Suprapubic skin (tissue), 4 donors: ENCODE results near the gene VEGFC. TPM values are rescaled to one million over a fixed set of nuclear protein-coding genes. Genes with fewer than 3 reads are reported as not detected.

Source experiments
- DNase-seq, 2 donors: peaks; one replicate each; pipeline ENCODE4 v3.0.0-alpha.2; 2019; ENCODE audit warnings: low spot score in 2 of 2
- H3K27ac ChIP-seq: fragments of 200-600 bp; sonication (generic); one replicate; pipeline ENCODE4 v1.5.1; 2019
- H3K27me3 ChIP-seq: fragments of 200-600 bp; sonication (generic); one replicate; pipeline ENCODE4 v1.5.1; 2019
- H3K36me3 ChIP-seq: fragments of 200-600 bp; sonication (generic); one replicate; pipeline ENCODE4 v1.5.1; 2019
- H3K4me1 ChIP-seq: fragments of 200-600 bp; sonication (generic); one replicate; pipeline ENCODE4 v1.5.1; 2019
- H3K4me3 ChIP-seq: fragments of 200-600 bp; sonication (generic); one replicate; pipeline ENCODE4 v1.5.1; 2019; ENCODE audit warnings: mild to moderate bottlenecking
- H3K9me3 ChIP-seq: fragments of 200-600 bp; sonication (generic); one replicate; pipeline ENCODE4 v1.5.1; 2019
- EP300 ChIP-seq: sonication (generic); formaldehyde crosslinking; IDR thresholded peaks from one replicate; pipeline ENCODE4 v1.6.1; 2017; ENCODE audit warnings: antibody characterized with exemption
- POLR2A ChIP-seq, 2 donors: fragments of 450-650 bp; IDR thresholded peaks; one replicate each; pipeline ENCODE4 v1.6.1; 2017; ENCODE audit warnings: antibody characterized with exemption in 2 of 2, mild to moderate bottlenecking in 2 of 2, moderate library complexity in 2 of 2
- POLR2AphosphoS5 ChIP-seq, 3 donors: sonication (generic); formaldehyde crosslinking; IDR thresholded peaks; one replicate each; pipeline ENCODE4 v1.6.1; 2017; ENCODE audit warnings: antibody characterized with exemption in 3 of 3
- WGBS: methylation state at CpG from one replicate; pipeline ENCODE4 v1.1.5; 2018; 5-methylcytosine and 5-hydroxymethylcytosine counted together
- total RNA-seq, 4 donors: library from RNA; depleted of rRNA; stranded (reverse); fragments of >200 nt; gene quantifications; one replicate each; pipeline ENCODE4 v1.1.0, GENCODE V29; 2016
- TF ChIP-seq, protein P1 (sequence below), 2 donors: fragments of 200-600 bp in 1 of 2; fragments of 450-650 bp in 1 of 2; sonication (generic) in 1 of 2; IDR thresholded peaks; one replicate each; pipeline ENCODE4 v1.5.1; 2016 to 2019; ENCODE audit warnings: antibody characterized with exemption in 2 of 2, mild to moderate bottlenecking in 1 of 2, moderate library complexity in 1 of 2

Gene VEGFC
- total RNA-seq, 4 donors from 2014 or later, result 2.3 to 8.1 (median 4.1) TPM

DNA sequence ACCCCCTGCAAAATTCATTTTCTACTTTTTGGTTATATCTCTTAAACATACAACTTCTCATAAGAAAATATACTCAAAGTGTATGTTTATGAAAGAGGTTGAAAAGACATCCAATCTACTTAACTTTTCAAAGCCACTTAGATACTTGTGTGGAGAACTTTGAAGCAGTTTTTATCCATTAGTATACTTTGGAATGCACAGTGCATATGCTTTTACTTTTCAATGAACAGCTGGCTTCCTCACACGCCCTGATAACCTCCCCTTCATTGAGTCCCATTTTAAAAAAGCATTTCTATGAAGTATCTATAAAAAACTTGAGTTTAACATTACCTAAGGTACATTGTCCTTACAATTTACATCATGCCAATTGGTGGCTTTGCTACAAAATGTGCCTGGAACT is 73.8 kb downstream of the VEGFC start:
- no peak for TF ChIP-seq POLR2AphosphoS5 (IDR thresholded peaks at IDR 0.05)
- no peak for TF ChIP-seq POLR2A (IDR thresholded peaks at IDR 0.05)
- TF ChIP-seq, protein P1, sequence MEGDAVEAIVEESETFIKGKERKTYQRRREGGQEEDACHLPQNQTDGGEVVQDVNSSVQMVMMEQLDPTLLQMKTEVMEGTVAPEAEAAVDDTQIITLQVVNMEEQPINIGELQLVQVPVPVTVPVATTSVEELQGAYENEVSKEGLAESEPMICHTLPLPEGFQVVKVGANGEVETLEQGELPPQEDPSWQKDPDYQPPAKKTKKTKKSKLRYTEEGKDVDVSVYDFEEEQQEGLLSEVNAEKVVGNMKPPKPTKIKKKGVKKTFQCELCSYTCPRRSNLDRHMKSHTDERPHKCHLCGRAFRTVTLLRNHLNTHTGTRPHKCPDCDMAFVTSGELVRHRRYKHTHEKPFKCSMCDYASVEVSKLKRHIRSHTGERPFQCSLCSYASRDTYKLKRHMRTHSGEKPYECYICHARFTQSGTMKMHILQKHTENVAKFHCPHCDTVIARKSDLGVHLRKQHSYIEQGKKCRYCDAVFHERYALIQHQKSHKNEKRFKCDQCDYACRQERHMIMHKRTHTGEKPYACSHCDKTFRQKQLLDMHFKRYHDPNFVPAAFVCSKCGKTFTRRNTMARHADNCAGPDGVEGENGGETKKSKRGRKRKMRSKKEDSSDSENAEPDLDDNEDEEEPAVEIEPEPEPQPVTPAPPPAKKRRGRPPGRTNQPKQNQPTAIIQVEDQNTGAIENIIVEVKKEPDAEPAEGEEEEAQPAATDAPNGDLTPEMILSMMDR (IDR thresholded peaks at IDR 0.05), result no peak
- no peak for TF ChIP-seq EP300
- Histone ChIP-seq H3K27ac (no peak overlapping the region), H3K4me1 (no peaks in the 10 kb centered on the region), H3K27me3 (no peaks in the 10 kb centered on the region), H3K4me3 (no peak overlapping the region), H3K36me3 (no peaks in the 10 kb centered on the region), H3K9me3 (no peaks in the 10 kb centered on the region)
- DNase-seq, result no peak
- WGBS, result 54% methylated on average over 1 of the region's 1 CpG

DNA sequence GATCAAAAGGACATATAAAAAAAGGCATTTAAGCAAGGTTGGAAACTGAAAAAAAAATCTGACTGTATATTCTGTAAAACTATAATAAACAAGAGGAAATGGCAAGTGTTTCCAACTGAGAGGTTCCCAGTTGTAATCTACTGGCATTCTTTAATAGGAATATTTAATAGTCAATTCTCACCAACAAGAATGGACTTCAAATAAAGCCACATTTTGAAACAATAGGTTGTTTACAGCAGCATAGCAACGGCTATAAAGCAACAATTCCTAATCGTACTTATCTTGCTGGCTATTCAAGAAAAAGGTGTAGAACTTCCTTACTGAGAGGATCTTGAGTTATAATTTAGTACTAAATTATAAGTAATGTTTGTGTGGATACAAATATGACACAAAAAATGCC is 75.5 kb downstream of the VEGFC start:
- H3K27ac ChIP-seq, result no peak overlapping the region
- DNase-seq, result no peak
- no peaks in the 10 kb centered on the region for H3K36me3 ChIP-seq
- H3K4me1 ChIP-seq, result no peaks in the 10 kb centered on the region
- 78% methylated on average over 2 of the region's 2 CpGs for WGBS
- no peaks in the 10 kb centered on the region for H3K9me3 ChIP-seq
- TF ChIP-seq, protein P1 (IDR thresholded peaks at IDR 0.05), result no peak
- TF ChIP-seq POLR2A (IDR thresholded peaks at IDR 0.05), result no peak
- no peak for TF ChIP-seq EP300
- TF ChIP-seq POLR2AphosphoS5 (IDR thresholded peaks at IDR 0.05), result no peak
- H3K4me3 ChIP-seq, result no peak overlapping the region
- no peaks in the 10 kb centered on the region for H3K27me3 ChIP-seq

DNA sequence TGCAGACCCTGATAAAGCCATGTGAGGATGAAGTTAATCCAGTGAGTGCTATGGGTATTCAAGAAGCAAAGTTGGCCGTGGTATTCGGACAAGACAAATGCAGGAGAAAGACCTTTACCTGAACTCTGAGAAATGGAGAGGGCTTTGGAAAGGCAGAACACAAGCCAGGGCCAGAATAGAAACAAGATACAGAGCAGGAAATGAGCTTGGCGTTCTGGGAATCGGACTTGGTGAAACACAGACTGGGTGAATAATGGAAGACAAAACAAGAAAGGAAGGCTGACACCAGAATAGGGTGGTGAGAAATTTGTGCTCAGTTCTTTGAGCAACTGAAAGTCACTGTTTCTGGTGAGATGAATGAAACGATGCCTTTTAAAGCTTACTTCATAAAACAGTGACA is 83.3 kb downstream of the VEGFC start:
- DNase-seq, result no peak
- TF ChIP-seq, protein P1 (IDR thresholded peaks at IDR 0.05), result no peak
- no peak for TF ChIP-seq POLR2AphosphoS5 (IDR thresholded peaks at IDR 0.05)
- no peak for TF ChIP-seq EP300
- TF ChIP-seq POLR2A (IDR thresholded peaks at IDR 0.05), result no peak
- Histone ChIP-seq H3K4me1 (no peaks in the 10 kb centered on the region), H3K27me3 (no peaks in the 10 kb centered on the region), H3K36me3 (no peaks in the 10 kb centered on the region), H3K27ac (no peak overlapping the region), H3K4me3 (no peak overlapping the region), H3K9me3 (no peaks in the 10 kb centered on the region)
- WGBS, result 88% methylated on average over 5 of the region's 5 CpGs

DNA sequence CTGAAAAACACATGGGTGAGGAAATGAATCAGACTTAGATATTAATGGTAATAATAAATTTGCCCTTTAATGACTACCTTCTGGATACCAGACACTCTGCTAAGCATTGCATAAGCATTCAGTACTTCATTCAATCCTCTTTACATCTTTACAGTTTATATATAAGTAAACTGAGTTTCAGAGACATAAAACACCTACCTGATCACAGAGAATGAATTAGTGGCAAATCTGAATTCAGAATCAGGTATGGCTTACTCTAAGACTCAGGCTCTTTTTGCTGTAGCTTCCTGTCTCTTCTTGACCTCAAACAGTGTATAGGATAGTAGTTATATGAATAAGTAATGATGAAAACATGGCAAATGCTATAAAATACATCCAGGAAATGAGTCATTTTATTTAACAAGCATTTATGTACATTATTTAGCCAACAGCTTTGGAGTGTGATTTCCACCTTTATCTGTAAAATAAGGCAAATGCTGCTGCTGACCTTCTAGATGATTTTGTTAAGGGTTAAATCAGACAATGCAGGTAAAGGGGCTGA is 83.9 kb downstream of the VEGFC start:
- Histone ChIP-seq H3K4me1 (no peaks in the 10 kb centered on the region), H3K27me3 (no peaks in the 10 kb centered on the region), H3K4me3 (no peak overlapping the region), H3K9me3 (no peaks in the 10 kb centered on the region), H3K36me3 (no peaks in the 10 kb centered on the region), H3K27ac (no peak overlapping the region)
- TF ChIP-seq POLR2A (IDR thresholded peaks at IDR 0.05) (no peak), EP300 (no peak), POLR2AphosphoS5 (IDR thresholded peaks at IDR 0.05) (no peak)
- TF ChIP-seq, protein P1 (IDR thresholded peaks at IDR 0.05), result no peak
- DNase-seq, result no peak

DNA sequence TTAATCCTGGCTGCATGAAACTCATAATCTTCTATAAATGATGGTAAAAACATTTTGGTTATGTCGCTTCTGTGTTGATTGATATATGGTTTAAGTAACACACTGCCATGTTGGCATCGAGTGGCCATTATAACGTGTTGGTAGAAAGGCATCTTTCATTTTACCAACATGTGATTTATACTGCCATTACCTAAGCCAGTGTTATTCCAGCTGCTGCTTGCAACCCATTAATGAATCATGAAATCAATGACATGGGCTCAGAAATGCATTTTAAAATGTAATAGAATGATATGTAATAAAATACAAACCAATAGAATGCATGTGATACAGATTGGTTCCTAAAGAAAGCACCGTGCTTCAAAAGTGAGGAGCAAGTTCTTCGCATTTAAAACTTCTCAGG is 102.0 kb downstream of the VEGFC start:
- TF ChIP-seq POLR2A (IDR thresholded peaks at IDR 0.05) (no peak), POLR2AphosphoS5 (IDR thresholded peaks at IDR 0.05) (no peak), EP300 (no peak)
- TF ChIP-seq, protein P1 (IDR thresholded peaks at IDR 0.05), result no peak

More for the DNA sequence above, 102.0 kb downstream of the VEGFC start:
- Histone ChIP-seq H3K36me3 (no peaks in the 10 kb centered on the region), H3K27ac (no peak overlapping the region), H3K27me3 (no peaks in the 10 kb centered on the region), H3K4me3 (no peak overlapping the region), H3K4me1 (no peaks in the 10 kb centered on the region), H3K9me3 (no peaks in the 10 kb centered on the region)
- WGBS, result 85% methylated on average over 5 of the region's 5 CpGs
- DNase-seq, result no peak
